HG03108 (cell line): ENCODE data around the gene LRATD1.
A peak's percentile ranks its signal among the peaks of the same experiment; 100 is the strongest.

Experiments used
- ATAC-seq: cut with Tn5 transposase; IDR thresholded peaks from one replicate; pipeline ENCODE4 v1.9.1; 2021; ENCODE audit warnings: moderate library complexity; ENCODE audit not compliant: unreplicated experiment

Gene LRATD1

DNA sequence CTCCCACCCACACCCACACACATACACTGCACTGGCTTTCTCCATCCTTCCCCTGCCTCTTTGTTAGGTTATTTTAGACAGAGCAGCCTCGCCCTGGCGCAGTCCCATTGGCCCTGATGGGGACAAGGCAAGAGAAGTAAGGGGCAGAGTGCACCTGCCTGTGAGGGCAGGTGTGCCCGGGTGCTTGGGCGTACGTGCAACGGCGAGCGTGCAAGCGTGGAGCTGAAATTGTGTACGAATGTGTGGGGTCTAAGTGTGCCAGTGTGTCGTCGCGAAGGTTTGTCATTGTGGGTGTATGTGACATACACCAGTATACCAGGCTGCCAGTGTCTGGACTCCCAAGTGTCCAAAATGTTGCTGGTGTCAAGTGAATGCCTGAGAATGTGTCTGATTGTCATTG is 544 bp downstream of the LRATD1 start:
- no peak for ATAC-seq

DNA sequence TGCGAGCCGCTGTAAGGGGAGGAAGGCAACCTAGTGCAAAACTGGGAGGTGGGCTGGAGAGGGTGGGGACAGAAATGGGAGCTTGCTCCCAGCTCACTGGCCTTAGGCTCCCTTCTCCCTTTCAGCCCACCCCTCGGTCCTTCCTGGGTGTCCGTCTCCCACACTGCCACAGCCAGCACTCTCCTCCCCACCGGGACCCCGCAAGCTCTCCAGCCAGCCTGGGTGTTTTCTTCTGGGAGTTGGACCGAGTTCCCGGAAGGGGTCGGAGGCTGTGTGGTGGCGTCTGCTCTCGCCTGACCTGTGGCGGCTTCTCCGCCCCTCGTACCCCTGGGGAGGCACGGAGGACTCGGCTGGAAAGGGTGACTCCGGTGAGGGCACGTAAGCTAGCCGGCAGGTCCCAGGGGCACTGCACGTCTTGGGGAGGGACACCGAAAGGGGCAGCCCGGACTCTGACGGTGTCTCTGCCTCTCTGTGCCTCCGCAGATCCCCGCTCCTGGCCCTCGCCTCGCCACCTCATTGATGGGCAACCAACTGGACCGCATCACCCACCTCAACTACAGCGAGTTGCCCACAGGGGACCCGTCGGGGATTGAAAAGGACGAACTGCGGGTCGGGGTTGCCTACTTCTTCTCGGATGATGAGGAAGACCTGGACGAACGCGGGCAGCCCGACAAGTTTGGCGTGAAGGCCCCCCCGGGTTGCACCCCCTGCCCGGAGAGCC is 1.1 kb downstream of the LRATD1 start:
- no peak for ATAC-seq

DNA sequence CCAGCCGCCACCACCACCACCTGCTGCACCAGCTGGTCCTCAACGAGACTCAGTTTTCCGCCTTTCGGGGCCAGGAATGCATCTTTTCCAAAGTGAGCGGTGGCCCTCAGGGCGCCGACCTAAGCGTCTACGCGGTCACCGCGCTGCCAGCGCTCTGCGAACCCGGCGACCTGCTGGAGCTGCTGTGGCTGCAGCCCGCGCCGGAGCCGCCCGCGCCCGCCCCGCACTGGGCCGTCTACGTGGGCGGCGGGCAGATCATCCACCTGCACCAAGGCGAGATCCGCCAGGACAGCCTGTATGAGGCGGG is 1.6 kb downstream of the LRATD1 start:
- ATAC-seq: no peak

DNA sequence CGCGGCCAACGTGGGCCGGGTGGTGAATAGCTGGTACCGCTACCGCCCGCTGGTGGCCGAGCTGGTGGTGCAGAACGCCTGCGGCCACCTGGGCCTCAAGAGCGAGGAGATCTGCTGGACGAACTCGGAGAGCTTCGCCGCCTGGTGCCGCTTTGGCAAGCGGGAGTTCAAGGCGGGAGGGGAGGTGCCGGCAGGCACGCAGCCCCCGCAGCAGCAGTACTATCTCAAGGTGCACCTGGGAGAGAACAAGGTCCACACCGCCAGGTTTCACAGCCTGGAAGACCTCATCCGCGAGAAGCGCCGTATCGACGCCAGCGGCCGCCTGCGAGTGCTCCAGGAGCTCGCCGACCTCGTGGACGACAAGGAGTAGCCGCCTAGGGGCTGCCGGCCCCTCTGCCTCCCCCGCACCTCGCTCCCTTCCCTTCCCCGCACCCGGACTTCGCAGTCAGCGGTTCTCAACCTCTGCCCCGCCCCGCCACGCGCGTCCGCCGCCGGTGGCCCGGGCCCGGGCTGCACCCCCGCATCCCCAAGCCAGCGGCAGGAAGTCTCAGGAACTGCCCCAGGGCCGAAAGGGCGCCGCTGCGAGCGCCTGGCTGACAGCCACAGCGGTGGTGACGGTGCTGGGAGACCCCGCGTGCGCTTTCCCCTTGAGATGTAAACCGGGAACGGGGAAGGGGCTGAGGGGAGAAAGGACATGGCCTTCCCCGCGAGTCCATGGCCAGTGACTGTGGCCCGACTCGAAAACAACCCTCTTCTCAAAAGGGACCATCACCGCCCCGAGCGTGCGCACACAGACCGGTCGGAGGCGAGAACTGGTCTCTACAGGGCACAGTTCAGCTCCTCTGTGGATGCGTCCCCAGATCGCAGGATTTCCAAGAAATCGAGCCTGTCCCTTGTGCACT is 2.2 kb downstream of the LRATD1 start:
- no peak for ATAC-seq

- no peak for ATAC-seq
These were observed 2.9 kb downstream of the LRATD1 start for GRCh38 chr2:14635391-14635871.

DNA sequence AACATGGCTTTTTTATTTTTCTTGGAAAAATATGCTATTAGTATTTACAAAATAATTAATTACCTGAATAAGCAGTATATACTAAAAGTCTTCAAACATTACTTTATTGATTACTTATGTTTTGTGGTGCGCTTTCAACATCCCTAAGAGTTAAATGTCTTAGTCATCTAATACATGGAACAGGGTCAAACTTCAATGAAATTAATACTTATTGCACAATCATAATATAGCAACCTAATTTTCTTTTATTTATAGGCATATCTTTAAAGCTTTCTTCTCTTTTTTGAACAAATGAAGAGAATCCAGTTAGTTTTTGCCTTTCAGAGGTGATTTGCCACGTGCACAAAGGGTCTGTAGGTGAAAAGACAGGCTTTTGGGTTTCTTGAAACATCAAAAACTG is 6.0 kb downstream of the LRATD1 start:
- ATAC-seq: no peak

GRCh38 chr2:14641116-14641515 is 8.6 kb downstream of the LRATD1 start:
- ATAC-seq: no peak

DNA sequence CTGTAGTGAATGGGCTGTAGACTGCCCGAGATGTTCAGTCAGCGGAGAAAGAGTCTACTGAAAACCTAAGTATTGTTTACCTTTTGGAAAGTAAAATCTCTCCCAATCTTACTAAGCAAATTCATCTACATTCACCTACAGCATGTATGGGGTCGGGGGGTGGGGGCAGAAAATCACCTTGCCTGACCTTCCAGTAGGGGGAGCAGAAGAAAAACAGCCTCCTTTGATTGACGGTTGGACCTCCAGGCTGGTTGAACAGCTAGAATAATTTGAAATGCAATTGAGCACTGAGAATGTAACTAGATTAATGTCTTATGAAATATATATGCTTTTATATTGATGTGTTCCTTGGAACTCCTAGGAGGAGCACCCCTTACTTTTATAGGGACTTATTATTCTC is 10.0 kb downstream of the LRATD1 start:
- ATAC-seq: no peak

DNA sequence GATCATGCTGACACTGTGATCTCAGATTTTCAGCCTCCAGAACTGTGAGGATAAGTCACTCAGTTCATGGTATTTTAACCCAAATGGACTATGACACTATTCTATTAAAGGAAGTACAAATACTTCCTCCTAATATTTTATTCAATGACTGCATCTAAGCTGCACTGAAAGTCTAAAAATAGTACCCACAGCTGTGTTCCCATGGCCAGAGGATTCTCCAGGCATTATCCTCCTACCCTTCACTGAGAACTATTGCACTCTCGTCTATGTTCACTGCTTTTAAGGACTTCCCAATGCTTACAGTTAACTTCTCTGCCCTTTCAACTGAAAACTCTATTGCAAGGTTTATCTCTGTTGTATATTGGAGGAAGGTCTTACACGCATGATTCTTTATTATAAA is 15.2 kb downstream of the LRATD1 start:
- ATAC-seq: no peak

GRCh38 chr2:14650066-14650465 is 17.5 kb downstream of the LRATD1 start:
- ATAC-seq: no peak

- ATAC-seq: peak; percentile 91
These were observed 22.3 kb downstream of the LRATD1 start for GRCh38 chr2:14654835-14655282.

DNA sequence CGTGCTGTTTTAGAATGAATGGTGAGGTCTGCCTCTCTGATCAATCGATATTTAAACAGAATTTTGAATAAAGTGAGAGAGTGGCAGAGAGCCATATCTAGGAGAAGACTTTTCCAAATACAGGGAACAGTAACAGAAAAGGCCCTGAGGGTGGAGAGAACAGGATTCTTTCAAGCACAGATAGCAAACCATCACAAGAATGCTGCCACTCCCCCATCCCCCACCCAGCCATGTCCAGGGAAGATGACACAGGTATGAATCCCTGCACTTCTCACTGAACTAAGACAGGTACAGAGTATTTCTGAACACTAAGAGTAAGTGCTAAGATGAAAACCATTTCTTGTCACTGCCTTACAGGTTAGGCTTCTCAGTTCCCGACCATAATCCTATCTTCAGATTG is 23.6 kb downstream of the LRATD1 start:
- ATAC-seq: no peak

DNA sequence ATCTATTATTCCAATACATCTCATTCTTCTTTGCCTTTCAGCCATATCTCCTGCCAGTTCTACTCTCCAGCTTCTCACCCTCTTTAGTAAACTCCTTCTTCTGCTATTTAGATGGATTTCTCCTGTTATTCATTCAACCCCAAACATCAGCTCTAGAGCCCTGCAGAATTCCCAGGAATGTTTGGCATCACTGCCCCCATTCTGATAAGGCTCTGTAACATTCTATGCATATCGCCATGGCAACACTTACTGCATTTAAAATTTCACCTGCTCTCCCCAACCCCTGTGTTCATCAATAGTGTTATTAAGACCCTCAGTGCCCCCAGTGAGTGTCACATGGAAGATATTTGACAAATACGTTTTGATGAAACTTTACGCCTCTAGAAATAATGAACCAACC is 28.6 kb downstream of the LRATD1 start:
- no peak for ATAC-seq

DNA sequence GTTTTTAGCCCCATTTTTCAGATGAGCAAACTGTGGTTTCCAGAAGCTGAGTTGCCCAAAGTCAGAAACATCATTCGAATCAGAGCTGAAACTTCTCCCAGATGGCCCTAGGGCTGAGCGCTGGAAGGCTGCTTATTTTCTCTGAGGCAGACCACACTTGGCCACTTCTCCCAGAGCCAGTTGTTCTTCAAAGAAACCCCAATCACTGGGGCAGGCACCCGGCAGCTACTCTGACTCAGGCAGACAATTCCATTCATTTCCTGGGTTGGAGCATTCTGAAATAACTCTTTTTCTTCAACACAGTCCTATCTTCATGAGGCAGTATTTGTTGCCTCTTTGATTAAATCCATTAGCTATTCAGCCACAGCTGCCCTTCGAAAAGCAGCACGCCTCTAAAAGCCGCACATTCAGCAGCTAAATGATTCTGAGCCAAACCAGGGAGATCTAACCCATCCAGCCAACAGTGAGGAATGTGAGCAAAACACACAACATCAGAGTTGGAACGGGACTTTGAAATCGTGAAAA is 40.9 kb downstream of the LRATD1 start:
- ATAC-seq: no peak

DNA sequence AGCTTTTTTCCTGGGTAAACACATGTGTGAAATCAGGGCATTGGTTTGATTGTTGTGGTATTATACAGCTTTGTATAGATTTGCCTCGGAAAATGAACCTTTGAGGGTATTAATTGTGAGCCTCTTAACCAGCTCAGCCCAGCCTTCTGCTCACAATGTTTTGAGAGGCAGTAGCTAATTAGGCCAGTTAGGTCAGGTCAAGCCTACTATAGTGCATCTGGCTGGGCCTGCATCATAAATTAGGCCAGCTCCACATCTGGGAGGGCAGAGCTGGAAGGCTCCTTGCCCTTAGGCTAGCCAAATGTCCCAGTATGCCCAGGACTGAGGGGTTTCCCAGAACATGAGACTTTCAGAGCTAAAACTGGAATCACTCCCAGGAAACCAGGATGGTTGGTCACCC is 43.0 kb downstream of the LRATD1 start:
- no peak for ATAC-seq

GRCh38 chr2:14676371-14676770 is 43.9 kb downstream of the LRATD1 start:
- no peak for ATAC-seq

DNA sequence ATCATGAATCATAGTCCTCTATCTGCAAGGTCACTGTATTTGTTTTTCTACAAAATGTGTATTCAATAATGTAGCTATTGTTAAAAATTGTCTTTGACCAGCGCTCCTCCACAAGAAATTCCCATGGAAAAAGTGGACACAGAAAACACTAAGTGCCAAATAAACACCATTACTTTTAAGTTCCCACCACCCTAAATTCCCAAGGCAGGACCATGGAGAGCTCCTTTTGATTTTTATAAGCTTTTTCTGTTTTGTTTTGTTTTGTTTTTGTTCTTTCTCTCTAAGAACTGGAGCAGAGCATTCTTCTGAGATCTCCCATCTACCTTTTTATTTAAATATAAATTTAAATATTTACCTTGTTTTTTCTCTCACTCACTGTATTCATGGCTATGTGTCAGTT is 44.5 kb downstream of the LRATD1 start:
- ATAC-seq: no peak

DNA sequence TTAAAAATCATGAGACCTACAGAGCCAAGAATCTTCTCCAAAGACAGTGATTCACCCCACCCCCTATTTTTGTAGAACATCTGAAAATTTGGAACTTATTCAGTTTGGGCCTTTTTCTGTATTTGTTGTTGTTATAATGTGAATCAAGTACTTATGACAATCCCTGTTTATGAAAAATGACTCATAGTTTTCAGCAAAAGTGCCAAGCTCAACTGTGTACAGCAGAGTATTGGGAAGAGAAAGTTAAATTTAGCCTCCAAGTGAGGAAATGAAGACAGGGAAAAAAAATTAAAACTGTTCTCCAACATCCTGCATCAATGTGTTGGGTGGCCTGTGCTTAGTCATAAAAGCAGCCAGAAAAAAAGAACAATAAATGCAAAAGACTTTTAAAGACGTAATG is 46.2 kb downstream of the LRATD1 start:
- no peak for ATAC-seq

DNA sequence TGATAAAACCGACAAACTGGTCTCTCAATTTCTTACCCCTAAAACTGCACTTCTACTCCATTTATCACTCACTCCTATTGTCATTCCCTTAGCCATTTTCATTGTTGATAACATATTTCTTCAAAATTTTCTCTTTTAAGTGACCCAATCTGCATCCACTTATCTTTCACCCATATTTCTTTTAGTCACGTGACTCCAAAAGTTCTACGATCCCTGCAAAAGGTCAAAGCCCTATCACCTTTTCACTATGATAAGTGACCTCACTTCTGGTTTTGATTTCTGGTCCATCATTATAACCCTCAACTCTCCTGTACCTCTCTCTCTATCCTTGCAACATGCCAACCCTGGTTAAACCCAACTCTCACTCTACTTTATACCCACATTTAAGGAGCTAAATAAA is 49.1 kb downstream of the LRATD1 start:
- no peak for ATAC-seq
